Ascending aorta (tissue), 2 donors: ENCODE measurements around the gene AMER2. TPM values are rescaled to one million over a fixed set of nuclear protein-coding genes. Genes with fewer than 3 reads are reported as not detected.

Source experiments
- DNase-seq, 2 donors: peaks; one replicate each; pipeline ENCODE4 v3.0.0-alpha.2; 2019; ENCODE audit warnings: low spot score in 2 of 2
- H3K27ac ChIP-seq, 2 donors: fragments of 200-600 bp; sonication (generic); one replicate each; pipeline ENCODE4 v1.5.1; 2016 to 2017; ENCODE audit warnings: mild to moderate bottlenecking in 1 of 2
- H3K27me3 ChIP-seq: fragments of 200-600 bp; sonication (generic); one replicate; pipeline ENCODE4 v1.5.1; 2017
- H3K36me3 ChIP-seq, 2 donors: fragments of 200-600 bp; sonication (generic); one replicate each; pipeline ENCODE4 v1.5.1; 2016
- H3K4me1 ChIP-seq, 2 donors: fragments of 200-600 bp; sonication (generic); one replicate each; pipeline ENCODE4 v1.5.1; 2016 to 2017; ENCODE audit warnings: mild to moderate bottlenecking in 1 of 2
- H3K4me3 ChIP-seq, 2 donors: fragments of 200-600 bp; sonication (generic); one replicate each; pipeline ENCODE4 v1.5.1; 2016 to 2017; ENCODE audit warnings: mild to moderate bottlenecking in 1 of 2
- H3K9me3 ChIP-seq, 2 donors: fragments of 200-600 bp; sonication (generic); one replicate each; pipeline ENCODE4 v1.5.1; 2016
- CTCF ChIP-seq, 3 experiments: fragments of 200-600 bp in 2 of 3; fragments of 450-650 bp in 1 of 3; sonication (generic) in 2 of 3; IDR thresholded peaks; one replicate each; pipeline ENCODE4 v1.5.1; 2016 to 2019; ENCODE audit warnings: antibody characterized with exemption in 3 of 3, mild to moderate bottlenecking in 1 of 3, moderate library complexity in 1 of 3
- intact Hi-C: fragments of 100-400 bp; cut with DNase I; formaldehyde crosslinking; loops from one replicate; pipeline ENCODE4 v1.15.1; 2023
- total RNA-seq: library from RNA; depleted of rRNA; stranded (reverse); fragments of >200 nt; gene quantifications from one replicate; pipeline ENCODE4 v1.1.0, GENCODE V29; 2016

The AMER2 gene
- total RNA-seq, 1 donor from 2014 or later: not detected

GRCh38 chr13:25136880-25137787, 35.0 kb downstream of the AMER2 start:
- no peak for DNase-seq
- no peak overlapping the region for H3K4me3 ChIP-seq
- H3K36me3 ChIP-seq: no peaks in the 10 kb centered on the region
- no peak for TF ChIP-seq CTCF (IDR thresholded peaks at IDR 0.05)
- intact Hi-C loops: no loop called here
- H3K4me1 ChIP-seq: no peaks in the 10 kb centered on the region
- no peaks in the 10 kb centered on the region for H3K9me3 ChIP-seq
- no peak overlapping the region for H3K27ac ChIP-seq
- H3K27me3 ChIP-seq: no peaks in the 10 kb centered on the region

GRCh38 chr13:25135896-25136295, 36.2 kb downstream of the AMER2 start:
- no peaks in the 10 kb centered on the region for H3K36me3 ChIP-seq
- DNase-seq: no peak
- H3K9me3 ChIP-seq: no peaks in the 10 kb centered on the region
- H3K27ac ChIP-seq: no peak overlapping the region
- intact Hi-C loops: no loop called here
- H3K4me1 ChIP-seq: no peaks in the 10 kb centered on the region
- no peak overlapping the region for H3K4me3 ChIP-seq
- no peaks in the 10 kb centered on the region for H3K27me3 ChIP-seq
- TF ChIP-seq CTCF (IDR thresholded peaks at IDR 0.05): no peak

GRCh38 chr13:25132751-25133390, 39.2 kb downstream of the AMER2 start:
- DNase-seq: no peak
- TF ChIP-seq CTCF (IDR thresholded peaks at IDR 0.05): no peak
- intact Hi-C loops: no loop called here
- Histone ChIP-seq H3K27me3 (no peaks in the 10 kb centered on the region), H3K36me3 (no peaks in the 10 kb centered on the region), H3K27ac (no peak overlapping the region), H3K9me3 (no peaks in the 10 kb centered on the region), H3K4me1 (no peaks in the 10 kb centered on the region), H3K4me3 (no peak overlapping the region)

- no peak for TF ChIP-seq CTCF (IDR thresholded peaks at IDR 0.05)
Observed at GRCh38 chr13:25131881-25132420, 40.1 kb downstream of the AMER2 start.

GRCh38 chr13:25130944-25131343, 41.1 kb downstream of the AMER2 start:
- TF ChIP-seq CTCF (IDR thresholded peaks at IDR 0.05): no peak
- intact Hi-C loops: no loop called here
- H3K4me3 ChIP-seq: no peak overlapping the region
- H3K27ac ChIP-seq: no peak overlapping the region
- no peaks in the 10 kb centered on the region for H3K9me3 ChIP-seq
- no peak for DNase-seq
- H3K27me3 ChIP-seq: no peaks in the 10 kb centered on the region
- H3K36me3 ChIP-seq: no peaks in the 10 kb centered on the region
- H3K4me1 ChIP-seq: no peaks in the 10 kb centered on the region

More at GRCh38 chr13:25131881-25132420, 40.1 kb downstream of the AMER2 start:
- Histone ChIP-seq H3K4me1 (no peaks in the 10 kb centered on the region), H3K27ac (no peak overlapping the region), H3K27me3 (no peaks in the 10 kb centered on the region), H3K9me3 (no peaks in the 10 kb centered on the region), H3K4me3 (no peak overlapping the region), H3K36me3 (no peaks in the 10 kb centered on the region)
- DNase-seq: no peak
- intact Hi-C loops: no loop called here
